IMR-90 (cell line): ENCODE data around the gene INO80D. TPM values are rescaled to one million over a fixed set of nuclear protein-coding genes. Genes with fewer than 3 reads are reported as not detected.

Source experiments
- ATAC-seq: fragments of 200-7000 bp; cut with Tn5 transposase; 2 replicates; pipeline ENCODE4 v1.9.1; 2020; ENCODE audit warnings: low read depth, mild to moderate bottlenecking, moderate library complexity
- BruUV-seq: library from RNA; stranded (reverse); fragments of 400-500 nt; replicated peaks from 2 replicates; lab custom pipeline; 2021; lab: Mats Ljungman, UMichigan
- CTCF ChIA-PET: fragments of 300-600 bp; formaldehyde crosslinking; extraction: SDS; loops from one replicate; lab custom pipeline; 2021; ENCODE audit warnings: antibody characterized with exemption; lab: Yijun Ruan, JAX
- POLR2A ChIA-PET: fragments of 300-600 bp; sonication (Branson Sonifier 250); formaldehyde crosslinking; loops from one replicate; lab custom pipeline; 2022; ENCODE audit warnings: antibody characterized with exemption; ENCODE audit not compliant: unreplicated experiment; lab: Charles Lee
- DNase-seq: peaks from one replicate; pipeline ENCODE4 v3.0.0; 2013
- H2AFZ ChIP-seq: replicated peaks from 2 replicates; pipeline ENCODE3; 2013; ENCODE audit warnings: low read length, mild to moderate bottlenecking; ENCODE audit not compliant: poor library complexity
- H2AK5ac ChIP-seq: 2 replicates; pipeline ENCODE4 v1.6.1; 2013; ENCODE audit warnings: low read depth, low read length, inconsistent platforms
- H2AK9ac ChIP-seq: replicated peaks from 2 replicates; pipeline ENCODE3; 2013; ENCODE audit warnings: mild to moderate bottlenecking, low read depth, low read length, moderate library complexity; ENCODE audit not compliant: poor library complexity
- H2BK120ac ChIP-seq: 2 replicates; pipeline ENCODE4 v1.6.1; 2013; ENCODE audit warnings: low read depth, low read length, inconsistent platforms
- H2BK15ac ChIP-seq: 3 replicates; pipeline ENCODE4 v1.6.1; 2013; ENCODE audit warnings: low read depth, low read length, inconsistent platforms
- H2BK20ac ChIP-seq: 2 replicates; pipeline ENCODE4 v1.6.1; 2013; ENCODE audit warnings: low read depth, mild to moderate bottlenecking, inconsistent platforms, low read length, moderate library complexity
- H2BK5ac ChIP-seq: 2 replicates; pipeline ENCODE4 v1.6.1; 2013; ENCODE audit warnings: mild to moderate bottlenecking, low read depth, low read length, inconsistent platforms; ENCODE audit not compliant: poor library complexity, severe bottlenecking
- H3K14ac ChIP-seq: replicated peaks from 2 replicates; pipeline ENCODE4 v1.6.1; 2013; ENCODE audit warnings: low read depth, low read length, inconsistent platforms
- H3K18ac ChIP-seq: 2 replicates; pipeline ENCODE4 v1.6.1; 2013; ENCODE audit warnings: low read depth, low read length, control low read depth
- H3K23ac ChIP-seq: 2 replicates; pipeline ENCODE4 v1.6.1; 2013; ENCODE audit warnings: low read depth, low read length, inconsistent platforms
- H3K27ac ChIP-seq: 2 replicates; pipeline ENCODE4 v1.5.1; 2013; ENCODE audit warnings: mild to moderate bottlenecking, control low read depth, low read length; ENCODE audit not compliant: insufficient read depth
- H3K27me3 ChIP-seq: 2 replicates; pipeline ENCODE4 v1.6.1; 2013; ENCODE audit warnings: low read length; ENCODE audit not compliant: control insufficient read depth, insufficient read depth
- H3K36me3 ChIP-seq: 2 replicates; pipeline ENCODE4 v1.6.1; 2013; ENCODE audit warnings: low read length, mixed read lengths; ENCODE audit not compliant: control insufficient read depth, insufficient read depth
- H3K4ac ChIP-seq: 2 replicates; pipeline ENCODE4 v1.6.1; 2013; ENCODE audit warnings: low read depth, low read length, inconsistent platforms
- H3K4me1 ChIP-seq: 2 replicates; pipeline ENCODE4 v1.6.1; 2013; ENCODE audit warnings: low read length, mixed read lengths; ENCODE audit not compliant: control insufficient read depth, insufficient read depth
- H3K4me2 ChIP-seq: 2 replicates; pipeline ENCODE4 v1.6.1; 2013; ENCODE audit warnings: low read depth, mild to moderate bottlenecking, control low read depth, low read length, moderate library complexity
- H3K4me3 ChIP-seq: 2 replicates; pipeline ENCODE4 v1.5.1; 2013; ENCODE audit warnings: low read depth, mild to moderate bottlenecking, control low read depth, low read length, moderate library complexity; ENCODE audit not compliant: insufficient read depth
- H3K56ac ChIP-seq: 2 replicates; pipeline ENCODE4 v1.6.1; 2013; ENCODE audit warnings: low read length, inconsistent platforms; ENCODE audit not compliant: insufficient read depth; ENCODE audit errors: extremely low read depth
- H3K79me1 ChIP-seq, 2 experiments: 2 replicates each; pipeline ENCODE4 v1.6.1; 2013; ENCODE audit warnings: low read length in 2 of 2, inconsistent platforms in 1 of 2, low read depth in 1 of 2
- H3K9ac ChIP-seq: 2 replicates; pipeline ENCODE4 v1.6.1; 2013; ENCODE audit warnings: low read depth, low read length, control low read depth
- H3K9me1 ChIP-seq: 2 replicates; pipeline ENCODE4 v1.6.1; 2013; ENCODE audit warnings: low read length, inconsistent platforms; ENCODE audit not compliant: insufficient read depth
- H3K9me3 ChIP-seq: 2 replicates; pipeline ENCODE4 v1.6.1; 2013; ENCODE audit warnings: low read length; ENCODE audit not compliant: control insufficient read depth, insufficient read depth
- H4K20me1 ChIP-seq: 2 replicates; pipeline ENCODE4 v1.6.1; 2013; ENCODE audit warnings: low read length, inconsistent platforms; ENCODE audit not compliant: insufficient read depth
- H4K5ac ChIP-seq: 2 replicates; pipeline ENCODE4 v1.6.1; 2013; ENCODE audit warnings: mild to moderate bottlenecking, low read depth, low read length, control low read depth
- H4K8ac ChIP-seq, 2 experiments: 2 replicates each; pipeline ENCODE4 v1.6.1; 2013; ENCODE audit warnings: low read depth in 2 of 2, low read length in 2 of 2, control low read depth in 1 of 2, inconsistent platforms in 1 of 2
- H4K91ac ChIP-seq: 2 replicates; pipeline ENCODE4 v1.6.1; 2013; ENCODE audit warnings: low read depth, low read length, inconsistent platforms; ENCODE audit not compliant: insufficient read depth
- BHLHE40 ChIP-seq: fragments of 150-350 bp; IDR thresholded peaks from 2 replicates; pipeline ENCODE4 v1.6.1; 2016; ENCODE audit warnings: mild to moderate bottlenecking, low read depth, low read length
- CEBPB ChIP-seq: IDR thresholded peaks from 2 replicates; pipeline ENCODE4 v1.6.1; 2012; ENCODE audit warnings: low read depth, low read length, improper control_type of control experiment
- CHD1 ChIP-seq: IDR thresholded peaks from 2 replicates; pipeline ENCODE4 v1.6.1; 2012; ENCODE audit warnings: low read depth, low read length, improper control_type of control experiment
- CTCF ChIP-seq: conservative IDR thresholded peaks from 2 replicates; pipeline ENCODE4 v1.5.1; 2012; ENCODE audit warnings: mild to moderate bottlenecking, low read depth, low read length, improper control_type of control experiment
- FOS ChIP-seq: fragments of 150-350 bp; IDR thresholded peaks from 2 replicates; pipeline ENCODE4 v1.6.1; 2016; ENCODE audit warnings: low read depth, low read length
- MAFK ChIP-seq: IDR thresholded peaks from 2 replicates; pipeline ENCODE4 v1.6.1; 2012; ENCODE audit warnings: low read depth, low read length, improper control_type of control experiment
- MAZ ChIP-seq: IDR thresholded peaks from 2 replicates; pipeline ENCODE4 v1.6.1; 2012; ENCODE audit warnings: low read depth, mild to moderate bottlenecking, low read length, improper control_type of control experiment, moderate library complexity, borderline replicate concordance
- MXI1 ChIP-seq: IDR thresholded peaks from 2 replicates; pipeline ENCODE4 v1.6.1; 2012; ENCODE audit warnings: low read depth, mild to moderate bottlenecking, low read length, moderate library complexity, borderline replicate concordance
- NFE2L2 ChIP-seq: fragments of 150-350 bp; IDR thresholded peaks from 2 replicates; pipeline ENCODE4 v1.6.1; 2016; ENCODE audit warnings: low read depth, mild to moderate bottlenecking, low read length
- POLR2A ChIP-seq: IDR thresholded peaks from 2 replicates; pipeline ENCODE4 v1.6.1; 2012; ENCODE audit warnings: mild to moderate bottlenecking, low read depth, low read length
- RAD21 ChIP-seq: IDR thresholded peaks from 2 replicates; pipeline ENCODE4 v1.6.1; 2012; ENCODE audit warnings: low read length, improper control_type of control experiment
- RCOR1 ChIP-seq: IDR thresholded peaks from 2 replicates; pipeline ENCODE4 v1.6.1; 2012; ENCODE audit warnings: mild to moderate bottlenecking, low read length, improper control_type of control experiment; ENCODE audit not compliant: insufficient replicate concordance
- RFX5 ChIP-seq: IDR thresholded peaks from 2 replicates; pipeline ENCODE4 v1.8.0; 2012; ENCODE audit warnings: low read depth, mild to moderate bottlenecking, low read length, moderate library complexity
- SMC3 ChIP-seq: fragments of 150-350 bp; IDR thresholded peaks from 2 replicates; pipeline ENCODE4 v1.6.1; 2016; ENCODE audit warnings: low read depth, mild to moderate bottlenecking, antibody characterized with exemption, low read length, moderate library complexity
- WGBS, 2 experiments: methylation state at CpG; one replicate each; pipeline versions ENCODE4 v1.1.5 to v1.1.7; 2013; ENCODE audit warnings: missing lambda C conversion rate in 2 of 2; ENCODE audit not compliant: insufficient read length in 1 of 2; ENCODE audit errors: extremely low coverage in 2 of 2; 5-methylcytosine and 5-hydroxymethylcytosine counted together
- dilution Hi-C: fragments of 300-500 bp; cut with HindIII; formaldehyde crosslinking; loops from one replicate; pipeline ENCODE4 v1.14.3; 2018; ENCODE audit warnings: low sequenced_read_pairs; ENCODE audit not compliant: unreplicated experiment
- in situ Hi-C: fragments of 300-500 bp; cut with MboI; formaldehyde crosslinking; loops from 3 replicates; pipeline ENCODE4 v1.14.3; 2019; ENCODE audit warnings: low sequenced_read_pairs, inconsistent platforms, mixed read lengths
- intact Hi-C: fragments of 100-400 bp; cut with micrococcal nuclease; formaldehyde crosslinking; loops from 2 replicates; pipeline ENCODE4 v1.10.0; 2022
- polyA plus RNA-seq, 3 experiments: library from polyadenylated mRNA; depleted of rRNA; stranded (reverse); fragments of >200 nt; gene quantifications; 2 replicates each; pipeline ENCODE4 v1.2.3, GENCODE V29; 2012; ENCODE audit warnings: low replicate concordance in 1 of 3
- total RNA-seq: library from RNA; depleted of rRNA; stranded (reverse); fragments of >200 nt; gene quantifications from 2 replicates; pipeline ENCODE4 v1.2.3, GENCODE V29; 2012
- TF ChIP-seq, protein P1 (sequence below): fragments of 150-350 bp; IDR thresholded peaks from 2 replicates; pipeline ENCODE4 v1.6.1; 2017; ENCODE audit warnings: mild to moderate bottlenecking, antibody characterized with exemption, low read length, low read depth
- TF ChIP-seq, protein P2 (sequence below): fragments of 150-350 bp; IDR thresholded peaks from 2 replicates; pipeline ENCODE4 v1.6.1; 2016; ENCODE audit warnings: low read depth, mild to moderate bottlenecking, low read length, moderate library complexity, borderline replicate concordance

INO80D gene
- total and polyA plus RNA-seq, 2 of the 4 experiments (the other 2 are of a cell fraction) = 0.79 to 4.5 TPM

DNA sequence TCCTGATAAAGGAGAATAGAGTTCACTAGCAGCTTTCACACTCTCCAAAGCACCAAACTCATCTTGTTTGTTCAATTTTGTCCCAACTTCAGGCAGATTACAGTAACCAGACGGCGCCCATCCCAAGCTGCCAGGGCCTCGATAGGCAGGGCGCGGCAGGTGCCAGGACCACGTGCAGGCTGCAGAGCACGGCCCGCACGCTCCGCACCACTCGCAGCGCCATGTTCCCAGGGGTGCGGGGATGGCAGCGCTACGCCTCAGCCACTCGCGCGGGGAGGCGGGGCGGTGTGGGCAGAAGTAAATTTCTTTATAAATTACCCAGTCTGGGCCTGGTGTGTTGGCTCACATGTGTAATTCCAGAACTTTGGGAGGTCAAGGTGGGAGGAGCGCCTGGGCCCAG lies 30.3 kb upstream of the INO80D start:
- 98% methylated on average over 10 of the region's 21 CpGs; no CpG with 5 or more reads in 1 of the 2 experiments for WGBS, 2 experiments
- no peak overlapping the region for H2BK20ac ChIP-seq
- H3K27me3 ChIP-seq = no peaks in the 10 kb centered on the region
- H3K79me1 ChIP-seq = peaks cover 0 to 3% of the 10 kb centered on the region in 2 experiments; a peak in 1 of 4 replicates
- no peak overlapping the region for H2BK15ac ChIP-seq
- H3K9ac ChIP-seq = no peak overlapping the region
- no peak overlapping the region for H2AK9ac ChIP-seq
- H3K56ac ChIP-seq = no peak overlapping the region
- no peak overlapping the region for H2BK120ac ChIP-seq
- no TSS peak for BruUV-seq
- H3K4me3 ChIP-seq = no peak overlapping the region
- no peak overlapping the region for H2BK5ac ChIP-seq
- TF ChIP-seq, protein P1, sequence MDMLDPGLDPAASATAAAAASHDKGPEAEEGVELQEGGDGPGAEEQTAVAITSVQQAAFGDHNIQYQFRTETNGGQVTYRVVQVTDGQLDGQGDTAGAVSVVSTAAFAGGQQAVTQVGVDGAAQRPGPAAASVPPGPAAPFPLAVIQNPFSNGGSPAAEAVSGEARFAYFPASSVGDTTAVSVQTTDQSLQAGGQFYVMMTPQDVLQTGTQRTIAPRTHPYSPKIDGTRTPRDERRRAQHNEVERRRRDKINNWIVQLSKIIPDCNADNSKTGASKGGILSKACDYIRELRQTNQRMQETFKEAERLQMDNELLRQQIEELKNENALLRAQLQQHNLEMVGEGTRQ = no peak
- no peak for TF ChIP-seq SMC3
- no peak for TF ChIP-seq MAFK
- no peak for TF ChIP-seq RCOR1
- no peak for TF ChIP-seq CTCF
- no peak for TF ChIP-seq MAZ
- no peak for TF ChIP-seq NFE2L2
- TF ChIP-seq FOS = no peak
- TF ChIP-seq BHLHE40 = no peak
- no peak for TF ChIP-seq MXI1
- TF ChIP-seq RFX5 = no peak
- TF ChIP-seq RAD21 = no peak
- no peak for TF ChIP-seq CEBPB
- TF ChIP-seq, protein P2, sequence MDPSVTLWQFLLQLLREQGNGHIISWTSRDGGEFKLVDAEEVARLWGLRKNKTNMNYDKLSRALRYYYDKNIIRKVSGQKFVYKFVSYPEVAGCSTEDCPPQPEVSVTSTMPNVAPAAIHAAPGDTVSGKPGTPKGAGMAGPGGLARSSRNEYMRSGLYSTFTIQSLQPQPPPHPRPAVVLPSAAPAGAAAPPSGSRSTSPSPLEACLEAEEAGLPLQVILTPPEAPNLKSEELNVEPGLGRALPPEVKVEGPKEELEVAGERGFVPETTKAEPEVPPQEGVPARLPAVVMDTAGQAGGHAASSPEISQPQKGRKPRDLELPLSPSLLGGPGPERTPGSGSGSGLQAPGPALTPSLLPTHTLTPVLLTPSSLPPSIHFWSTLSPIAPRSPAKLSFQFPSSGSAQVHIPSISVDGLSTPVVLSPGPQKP = no peak
- no peak for TF ChIP-seq POLR2A
- no peak for TF ChIP-seq CHD1
- no peak overlapping the region for H3K4me2 ChIP-seq
- peaks cover 15% of the 10 kb centered on the region for H3K36me3 ChIP-seq
- no peak overlapping the region for H2AK5ac ChIP-seq
- no peak overlapping the region for H3K23ac ChIP-seq
- ChIA-PET POLR2A (no interaction called here), CTCF (interaction anchor here (0.8 kb wide), 1 partner anchor 63 kb away, joined by 3 read pairs; no protein-coding TSS in a partner anchor)
- H3K9me3 ChIP-seq = peaks cover 2% of the 10 kb centered on the region
- intact Hi-C loops (no loop called here), dilution Hi-C loops (no loop called here), in situ Hi-C loops (no loop called here)
- ATAC-seq (no peak), DNase-seq (no peak)
- no peak overlapping the region for H3K14ac ChIP-seq
- H3K27ac ChIP-seq = no peak overlapping the region
- H3K9me1 ChIP-seq = no peaks in the 10 kb centered on the region
- H2AFZ ChIP-seq = no peak overlapping the region
- H4K91ac ChIP-seq = no peak overlapping the region
- H3K4me1 ChIP-seq = peaks cover 2% of the 10 kb centered on the region
- no peak overlapping the region for H4K5ac ChIP-seq
- H4K8ac ChIP-seq = no peak overlapping the region
- H4K20me1 ChIP-seq = no peaks in the 10 kb centered on the region
- no peak overlapping the region for H3K18ac ChIP-seq
- no peak overlapping the region for H3K4ac ChIP-seq
